ENCODE data around the gene ZC4H2.
"Not testable (repeated sequence)": the region's sequence is repeated elsewhere in the genome, so short reads cannot be mapped to it uniquely, and the experiment has no call there.

The ZC4H2 gene, protein sequence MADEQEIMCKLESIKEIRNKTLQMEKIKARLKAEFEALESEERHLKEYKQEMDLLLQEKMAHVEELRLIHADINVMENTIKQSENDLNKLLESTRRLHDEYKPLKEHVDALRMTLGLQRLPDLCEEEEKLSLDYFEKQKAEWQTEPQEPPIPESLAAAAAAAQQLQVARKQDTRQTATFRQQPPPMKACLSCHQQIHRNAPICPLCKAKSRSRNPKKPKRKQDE

DNA sequence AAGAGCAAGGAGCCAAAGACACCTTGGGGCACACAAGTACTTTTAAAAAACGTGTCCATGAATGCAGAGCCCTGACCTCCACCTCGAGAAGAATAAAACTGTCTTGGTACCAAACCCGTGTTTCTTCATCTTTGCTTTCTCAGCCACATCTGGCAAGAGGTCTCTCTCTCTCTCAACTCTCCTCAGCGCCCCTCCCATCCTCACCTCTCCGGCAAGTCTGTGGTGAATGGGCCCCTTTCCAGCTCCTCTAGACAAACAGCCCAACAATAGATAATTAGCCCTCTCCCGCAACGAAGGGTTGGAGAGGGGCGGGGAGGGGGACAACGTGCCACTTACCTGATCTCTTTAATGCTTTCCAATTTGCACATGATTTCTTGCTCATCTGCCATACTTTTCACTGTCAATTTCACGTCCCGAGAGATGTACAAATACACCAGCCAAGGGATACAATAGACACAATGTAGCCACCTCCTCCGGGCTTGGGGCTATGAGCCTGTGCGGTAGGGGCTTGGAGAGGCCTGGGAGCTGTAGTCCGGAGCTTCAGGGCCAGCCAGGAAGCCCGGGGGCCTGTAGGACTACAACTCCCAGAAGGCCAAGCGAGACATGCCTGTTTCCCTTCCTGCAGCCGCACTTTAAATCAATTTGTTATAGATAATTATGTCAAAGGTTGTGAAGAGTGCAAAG lies at the start of gene ZC4H2:
TSS of gene ZC4H2 (minus strand) at position 462 of the 684 bp plus-strand sequence. CDS start at position 389, 73 bp downstream.
- DNase-seq: peak; percentile 76 to 83

DNA sequence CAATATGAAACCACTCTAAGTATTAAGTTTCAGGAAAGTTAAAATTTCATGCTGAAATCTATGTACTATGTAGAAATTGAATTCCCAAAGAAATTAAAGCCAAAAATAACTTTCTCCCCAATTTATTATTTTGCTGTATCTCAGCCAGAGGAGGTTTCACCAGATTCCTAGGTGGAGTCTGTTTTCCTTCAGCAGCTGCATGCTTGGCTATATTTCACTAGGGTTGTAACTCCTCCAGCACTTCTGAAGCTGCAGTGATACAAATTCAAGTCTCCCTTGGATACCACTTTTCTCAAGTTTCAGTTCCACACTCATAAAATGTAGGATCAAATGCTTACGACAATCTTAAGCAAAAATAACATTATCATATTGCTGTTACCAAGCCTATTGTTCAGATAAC lies 41.2 kb upstream of the ZC4H2 start:
- DNase-seq: no peak

DNA sequence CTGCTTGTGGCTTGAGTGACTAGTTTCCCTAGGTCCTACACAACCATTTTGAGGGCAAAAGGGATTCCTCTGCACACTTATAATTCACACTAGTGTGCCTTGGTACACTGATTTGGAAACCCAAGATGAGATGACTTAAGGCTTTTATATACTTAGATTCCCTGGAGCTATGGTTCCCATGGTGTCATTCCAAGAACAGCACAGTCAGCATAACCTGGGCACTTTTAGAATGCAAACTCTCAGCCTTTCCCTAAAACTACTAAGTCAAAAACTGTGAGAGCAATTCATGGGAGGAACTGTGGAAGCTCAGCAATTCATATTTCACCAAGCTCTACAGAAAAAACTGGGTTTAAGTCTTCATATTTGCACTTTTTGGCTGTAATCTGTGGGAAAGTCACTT lies 38.0 kb upstream of the ZC4H2 start:
- no peak for DNase-seq

DNA sequence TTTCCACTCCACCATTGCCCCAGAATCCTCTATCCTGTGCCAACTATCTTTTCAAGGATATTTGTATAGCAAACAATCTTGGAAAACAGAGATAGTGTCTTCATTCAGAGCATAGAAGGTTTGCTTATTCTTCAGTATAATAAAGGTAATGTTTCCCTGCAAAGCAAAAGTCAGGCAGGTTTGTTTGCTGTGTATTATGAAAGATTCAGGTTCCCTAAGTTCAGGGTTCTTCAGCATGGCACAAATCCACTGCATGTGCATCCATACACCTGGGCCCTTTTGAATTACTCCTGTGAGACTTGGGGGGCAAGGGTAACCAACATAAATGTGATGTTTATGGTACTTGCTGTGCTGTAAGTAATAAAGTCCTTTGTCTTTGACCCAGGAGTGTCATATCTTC lies 33.2 kb upstream of the ZC4H2 start:
- no peak for DNase-seq

DNA sequence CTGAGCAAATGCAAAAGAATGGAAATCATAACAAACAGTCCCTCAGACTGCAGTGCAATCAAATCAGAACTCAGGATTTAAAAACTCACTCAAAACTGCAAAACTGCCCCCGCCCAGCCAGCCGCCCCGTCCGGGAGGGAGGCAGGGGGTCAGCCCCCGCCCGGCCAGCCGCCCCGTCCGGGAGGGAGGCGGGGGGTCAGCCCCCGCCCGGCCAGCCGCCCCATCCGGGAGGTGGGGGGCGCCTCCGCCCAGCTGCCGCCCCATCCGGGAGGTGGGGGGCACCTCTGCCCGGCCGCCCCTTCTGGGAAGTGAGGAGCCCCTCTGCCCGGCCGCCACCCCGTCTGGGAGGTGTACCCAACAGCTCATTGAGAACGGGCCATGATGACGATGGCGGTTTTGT lies 26.0 kb upstream of the ZC4H2 start:
- DNase-seq: not testable (repeated sequence)

DNA sequence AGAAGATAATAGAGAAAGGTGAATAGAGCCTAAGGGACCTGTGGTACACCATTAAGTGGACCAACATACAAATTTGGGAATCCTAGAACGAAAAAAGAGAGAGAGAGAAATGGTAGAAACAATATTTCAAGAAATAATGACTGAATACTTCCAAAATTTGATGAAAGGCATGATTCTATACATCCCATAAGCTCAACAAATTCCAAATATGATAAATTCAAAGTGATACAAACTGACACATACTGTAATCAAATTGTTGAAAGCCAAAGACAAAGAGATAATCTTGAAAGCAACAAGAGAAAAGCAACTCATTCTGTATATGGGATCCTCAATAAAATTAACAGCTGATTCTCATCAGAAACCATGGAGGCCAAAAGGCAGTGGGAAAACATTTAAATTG lies 20.6 kb upstream of the ZC4H2 start:
- DNase-seq: no peak

DNA sequence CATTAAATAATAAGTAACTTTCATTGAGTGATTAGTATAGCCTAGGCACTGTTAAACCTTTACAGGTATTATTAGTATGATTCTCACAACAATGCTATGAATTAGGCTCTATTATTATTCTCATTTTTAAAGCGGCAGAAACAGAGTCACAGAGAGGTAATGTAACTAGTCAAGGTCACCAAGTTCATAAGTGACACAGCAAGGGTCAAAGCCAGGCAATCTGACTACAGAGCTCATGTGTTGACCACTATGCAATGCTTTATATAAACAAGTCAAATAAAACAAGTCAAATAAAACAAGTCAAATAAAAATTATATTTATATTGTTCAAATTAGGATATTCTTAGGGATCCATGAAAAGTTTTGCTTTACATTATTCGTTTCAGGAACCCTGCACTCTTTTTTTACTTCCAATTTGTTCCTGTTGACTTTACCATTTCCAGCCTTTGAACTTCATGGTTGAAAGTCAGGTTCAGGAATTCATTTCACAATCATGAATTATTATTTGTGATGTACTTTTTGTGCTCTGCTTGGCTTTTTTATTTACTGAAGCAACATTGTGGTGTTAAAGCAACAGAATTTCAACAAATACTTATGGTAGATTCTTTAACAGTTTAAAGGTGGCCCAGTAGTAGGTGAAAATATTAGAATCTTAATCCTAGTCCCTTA lies 18.0 kb upstream of the ZC4H2 start:
- no peak for DNase-seq

DNA sequence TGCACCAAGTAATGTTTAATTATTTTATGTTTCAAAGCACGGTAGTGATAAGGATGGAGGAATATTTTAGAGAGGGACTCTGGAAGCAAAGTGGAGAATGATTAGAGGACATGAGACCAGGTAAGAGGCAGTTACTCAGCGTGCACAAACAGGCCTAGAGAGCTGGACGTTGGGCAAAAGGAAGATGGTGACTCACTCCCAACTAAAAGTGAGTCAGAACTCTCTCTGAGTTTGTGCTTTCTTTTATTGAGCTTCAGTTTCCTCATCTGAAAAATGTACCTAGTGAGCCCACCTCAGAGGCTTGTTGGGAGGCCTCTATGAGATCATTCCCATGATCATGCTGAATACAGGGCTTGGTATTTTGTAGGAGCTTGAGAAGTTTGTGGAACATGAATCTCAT lies 1.6 kb upstream of the ZC4H2 start:
- no peak for DNase-seq

DNA sequence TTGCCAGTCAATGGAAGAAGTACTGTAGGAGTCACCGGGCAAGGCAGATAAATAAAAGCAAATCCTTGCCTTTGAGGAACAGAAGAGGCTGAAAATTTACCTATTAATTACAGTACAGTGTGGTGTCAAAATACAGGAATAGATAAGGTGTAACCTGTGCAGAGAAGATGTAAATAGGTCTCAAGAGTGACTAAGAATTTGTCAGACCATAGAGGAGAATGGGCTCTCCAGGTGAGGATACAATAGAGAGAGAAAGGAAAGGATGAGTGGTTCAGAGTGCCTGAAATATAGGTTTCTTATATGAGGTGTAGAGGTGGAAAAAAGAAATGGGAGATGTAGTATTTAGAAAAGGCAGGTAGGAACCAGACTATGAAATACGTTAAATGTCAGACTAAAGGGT lies 801 bp upstream of the ZC4H2 start:
- no peak for DNase-seq

DNA sequence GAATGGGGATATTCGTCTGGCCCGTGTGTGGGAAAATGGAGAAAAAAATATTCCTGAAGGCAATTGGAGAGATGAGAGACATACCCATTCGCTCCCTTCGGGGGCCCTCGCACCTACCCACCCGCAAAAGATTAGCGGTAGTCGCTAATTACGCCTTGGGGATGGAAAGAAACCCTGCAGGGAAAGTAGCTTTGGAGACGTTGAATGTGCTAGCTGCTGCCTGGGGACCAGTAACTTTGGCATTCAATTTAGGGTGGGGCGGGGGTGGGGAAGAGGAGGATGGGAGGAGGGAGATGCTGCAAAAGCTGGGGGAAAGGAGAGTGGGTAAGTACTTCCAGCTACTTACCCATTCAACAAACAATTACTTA lies 407 bp upstream of the ZC4H2 start:
- no peak for DNase-seq

DNA sequence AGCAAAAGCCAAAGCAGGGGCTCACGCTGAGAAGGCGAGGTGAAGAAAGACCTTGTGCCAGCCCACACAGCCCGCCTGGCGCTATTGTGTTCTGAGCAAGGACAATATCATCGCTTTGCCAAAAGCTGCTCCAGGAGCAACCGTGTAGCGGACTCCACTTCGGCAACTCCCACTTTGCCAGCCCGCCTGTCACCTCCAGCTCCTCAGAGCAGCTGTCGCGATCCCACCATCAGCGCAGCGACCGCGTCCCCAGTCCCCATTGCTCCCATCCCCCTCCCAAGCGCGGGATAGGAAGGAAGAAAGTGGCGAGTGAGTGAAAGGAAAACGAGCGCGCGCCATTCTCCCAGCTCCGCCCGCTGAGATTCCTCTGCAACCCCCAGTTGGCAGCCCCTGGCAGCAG lies 759 bp downstream of the ZC4H2 start:
- DNase-seq: peak; percentile 2 to 42

DNA sequence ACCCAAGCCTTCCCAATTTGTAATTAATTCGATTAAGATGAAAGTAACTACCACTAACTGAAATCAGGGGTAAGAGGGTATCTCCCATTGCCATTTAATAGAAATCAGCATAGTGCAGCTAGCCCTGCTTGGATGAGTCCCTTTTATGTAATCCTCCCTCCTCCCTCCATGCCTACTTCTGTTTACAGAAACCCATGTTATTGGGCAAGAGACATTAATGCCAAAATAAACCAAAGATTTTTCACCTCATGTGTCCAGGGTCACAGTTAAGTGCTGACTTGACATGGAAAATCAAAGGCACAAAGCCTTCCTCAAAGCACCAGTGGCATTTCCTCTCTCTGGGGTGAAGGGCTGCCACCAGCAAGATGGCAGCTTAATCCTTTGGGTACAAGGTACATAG lies 50.8 kb downstream of the ZC4H2 start:
- no peak for DNase-seq

DNA sequence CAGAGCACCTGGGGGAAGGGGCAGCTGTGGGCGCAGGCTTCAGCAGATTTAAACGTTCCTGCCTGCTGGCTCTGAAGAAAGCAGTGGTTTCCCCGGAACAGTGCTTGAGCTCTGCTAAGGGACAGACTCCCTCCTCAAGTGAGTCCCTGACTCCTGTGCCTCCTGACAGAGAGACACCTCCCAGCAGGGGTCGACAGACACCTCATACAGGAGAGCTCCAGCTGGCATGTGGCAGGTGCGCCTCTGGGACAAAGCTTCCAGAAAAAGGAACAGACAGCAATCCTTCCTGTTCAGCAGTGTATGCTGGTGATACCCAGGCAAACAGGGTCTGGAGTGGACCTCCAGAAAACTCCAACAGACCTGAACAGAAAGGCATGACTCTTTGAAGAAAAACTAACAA lies 68.1 kb downstream of the ZC4H2 start:
- DNase-seq: peak in 1 of 2 experiments; percentile 3

DNA sequence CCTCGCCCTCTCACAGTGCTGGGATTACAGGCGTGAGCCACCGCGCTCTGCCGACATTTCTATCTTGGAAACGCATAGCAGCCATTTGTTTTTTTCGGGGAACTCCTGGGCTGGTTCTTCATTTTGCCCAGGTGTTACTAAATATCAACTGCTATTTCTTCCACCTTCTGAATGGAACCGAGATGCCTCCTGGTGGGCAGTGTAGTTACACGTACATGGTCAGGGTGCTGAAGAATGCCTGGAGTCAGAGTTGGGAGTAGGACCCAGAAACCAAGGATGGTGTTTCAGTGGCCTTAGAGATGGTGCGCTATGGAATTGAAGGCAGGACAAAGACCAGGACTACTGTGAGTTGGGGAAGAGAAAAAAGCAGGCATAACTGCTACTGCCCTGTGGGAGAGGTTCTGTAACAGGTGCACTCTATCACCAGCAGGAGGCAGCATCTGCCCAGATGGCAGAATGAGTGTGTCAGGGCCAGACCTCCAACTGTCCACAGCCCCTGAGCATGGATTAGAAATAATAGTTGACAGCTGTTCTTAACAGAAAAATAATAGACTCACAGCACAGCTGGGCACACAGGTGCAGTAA lies 81.7 kb downstream of the ZC4H2 start:
- DNase-seq: peak in 1 of 2 experiments; percentile 58

DNA sequence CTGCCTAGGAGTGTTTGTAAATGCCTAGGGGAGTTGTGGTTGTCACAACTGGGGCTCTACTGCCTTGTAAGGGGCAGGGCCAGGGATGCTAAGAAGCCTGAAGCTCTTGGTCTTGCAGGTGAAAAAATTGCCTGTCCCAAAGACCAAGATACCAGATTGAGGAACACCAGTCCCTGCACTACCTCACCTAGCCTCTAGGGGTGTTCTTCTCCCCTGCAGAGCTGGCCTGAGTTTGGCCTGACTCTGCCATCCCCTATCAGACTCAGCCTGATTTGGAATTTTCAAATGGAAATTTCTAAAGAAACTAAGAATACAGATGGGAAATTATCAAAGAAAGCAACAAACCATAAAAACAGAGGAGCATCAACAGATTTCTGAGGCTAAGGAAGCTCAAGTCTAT lies 90.4 kb downstream of the ZC4H2 start:
- DNase-seq: peak in 1 of 2 experiments; percentile 21

DNA sequence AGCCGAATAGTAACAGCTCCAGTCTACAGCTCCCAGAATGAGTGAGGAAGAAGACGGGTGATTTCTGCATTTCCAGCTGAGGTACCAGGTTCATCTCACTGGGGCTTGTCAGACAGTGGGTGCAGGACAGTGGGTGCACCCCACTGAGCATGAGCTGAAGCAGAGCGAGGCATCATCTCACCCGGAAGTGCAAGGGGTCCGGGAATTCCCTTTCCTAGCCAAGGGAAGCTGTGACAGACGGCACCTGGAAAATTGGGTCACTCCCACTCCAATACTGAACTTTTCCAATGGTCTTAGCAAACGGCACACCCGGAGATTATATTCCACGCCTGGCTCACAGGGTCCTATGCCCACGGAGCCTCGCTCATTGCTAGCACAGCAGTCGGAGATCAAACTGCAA lies 97.5 kb downstream of the ZC4H2 start:
- DNase-seq: not testable (repeated sequence)

DNA sequence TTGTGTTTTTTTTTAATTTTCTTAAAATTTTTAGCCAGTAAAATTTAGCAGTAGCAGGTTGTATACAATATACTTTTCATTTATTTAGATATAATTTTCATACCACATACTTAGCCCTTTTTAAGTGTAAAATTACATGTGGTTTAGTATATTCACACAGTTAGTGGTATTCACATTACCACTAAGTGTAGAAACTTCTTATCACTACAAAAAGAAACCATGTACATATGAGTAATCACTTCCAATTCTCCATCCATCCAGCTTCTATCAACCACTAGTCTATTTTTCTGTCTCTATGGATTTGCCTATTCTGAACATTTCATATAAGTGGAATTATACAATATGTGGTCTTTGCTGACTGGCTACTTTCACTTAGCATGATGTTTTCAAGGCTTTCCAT lies 109.0 kb downstream of the ZC4H2 start:
- DNase-seq: no peak

All from NCI-H526 (cell line).